Muscle of leg (tissue), 11 donors: Measurements from ENCODE around the gene PYDC1. TPM values are rescaled to one million over a fixed set of nuclear protein-coding genes. Genes with fewer than 3 reads are reported as not detected.
"Not testable (repeated sequence)": the region's sequence is repeated elsewhere in the genome, so short reads cannot be mapped to it uniquely, and the experiment has no call there.

ENCODE experiments used
- DNase-seq: peaks from one replicate; pipeline ENCODE4 v3.0.0; 2013
- H3K27ac ChIP-seq: one replicate; pipeline ENCODE4 v1.5.1; 2013; ENCODE audit warnings: mild to moderate bottlenecking, low read length, control low read depth
- H3K27me3 ChIP-seq: one replicate; pipeline ENCODE4 v1.6.1; 2013; ENCODE audit warnings: low read length; ENCODE audit not compliant: control insufficient read depth, insufficient read depth
- H3K36me3 ChIP-seq: one replicate; pipeline ENCODE4 v1.6.1; 2013; ENCODE audit warnings: low read length; ENCODE audit not compliant: control insufficient read depth, insufficient read depth
- H3K4me1 ChIP-seq: one replicate; pipeline ENCODE4 v1.6.1; 2013; ENCODE audit warnings: low read length; ENCODE audit not compliant: control insufficient read depth, insufficient read depth
- H3K4me3 ChIP-seq: one replicate; pipeline ENCODE4 v1.5.1; 2013; ENCODE audit warnings: low read length, control low read depth
- H3K9me3 ChIP-seq: replicated peaks from 2 replicates; pipeline ENCODE4 v1.6.1; 2013; ENCODE audit warnings: low read depth, low read length; ENCODE audit not compliant: control insufficient read depth
- WGBS: methylation state at CpG from one replicate; pipeline ENCODE4 v1.1.5; 2013; ENCODE audit warnings: missing lambda C conversion rate; ENCODE audit not compliant: insufficient coverage; 5-methylcytosine and 5-hydroxymethylcytosine counted together
- polyA plus RNA-seq, 8 donors: library from polyadenylated mRNA; unstranded; fragments of 120-200 nt; gene quantifications; one replicate each; pipeline versions ENCODE4 v1.2.1 to v1.2.3, GENCODE V29; 2013; ENCODE audit warnings: inconsistent platforms in 1 of 8, low replicate concordance in 1 of 8; ENCODE audit not compliant: insufficient read length in 8 of 8, insufficient read depth in 1 of 8
- total RNA-seq: library from RNA; stranded (reverse); fragments of 120-200 nt; gene quantifications from one replicate; pipeline ENCODE4 v1.2.4, GENCODE V29; 2013

Gene PYDC1
- total and polyA plus RNA-seq, 9 donors: 0.37 to 2.0 (median 0.84) TPM; not detected in 2

DNA sequence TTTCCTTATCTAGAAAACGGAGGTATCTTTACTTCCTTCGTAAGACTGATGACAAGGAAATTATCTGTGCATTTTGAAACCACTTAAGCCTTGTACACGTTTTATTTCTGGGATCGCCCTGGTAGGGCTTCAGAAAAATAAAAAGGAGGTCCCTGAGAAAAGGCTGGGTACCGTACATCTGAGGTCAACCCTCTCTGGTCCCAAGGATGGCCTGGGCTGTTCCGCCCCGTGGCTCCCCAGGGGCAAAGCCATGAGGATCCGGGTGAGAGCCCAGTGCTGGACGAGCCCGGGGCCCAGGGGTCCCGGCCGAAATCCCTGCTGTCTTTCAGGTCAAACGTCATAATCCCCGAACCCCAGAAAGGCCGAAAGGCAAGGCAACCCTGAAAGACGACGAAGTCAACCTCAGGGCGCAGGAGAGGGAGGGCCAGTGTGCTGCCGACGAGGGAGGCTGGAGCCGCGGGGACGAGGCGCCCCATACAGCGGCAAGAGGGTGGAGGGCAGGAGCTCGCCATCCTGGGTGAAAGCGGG, 37.7 kb downstream of the PYDC1 start:
- peak overlapping the region; percentile 98 for H3K27ac ChIP-seq
- DNase-seq: no peak
- no peaks in the 10 kb centered on the region for H3K9me3 ChIP-seq
- H3K4me3 ChIP-seq: peak overlapping the region; percentile 97
- peaks cover 29% of the 10 kb centered on the region for H3K4me1 ChIP-seq
- peaks cover 25% of the 10 kb centered on the region for H3K36me3 ChIP-seq
- WGBS: 4% methylated on average over 27 of the region's 27 CpGs
- no peaks in the 10 kb centered on the region for H3K27me3 ChIP-seq

DNA sequence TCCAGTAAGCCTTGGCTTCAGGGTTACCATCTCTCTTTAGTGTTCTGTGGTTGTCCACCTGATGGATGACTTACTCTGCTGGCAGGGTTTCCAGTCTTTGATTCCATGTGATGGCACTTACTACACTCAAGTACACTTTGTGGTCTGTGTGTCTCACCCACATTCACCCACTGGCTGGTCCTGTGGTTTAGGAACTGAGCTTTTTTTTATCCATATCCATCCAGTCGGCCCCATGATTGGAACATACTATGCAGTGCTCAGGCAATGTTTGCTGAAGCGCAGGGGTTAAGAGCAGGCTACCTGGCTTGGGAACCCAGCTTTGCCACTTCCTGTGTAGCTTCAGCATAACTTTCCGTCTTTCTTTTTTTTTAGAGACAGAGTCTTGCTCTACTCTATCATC, 39.8 kb downstream of the PYDC1 start:
- Histone ChIP-seq H3K27me3 (no peaks in the 10 kb centered on the region), H3K27ac (no peak overlapping the region), H3K9me3 (no peaks in the 10 kb centered on the region), H3K4me1 (peaks cover 13% of the 10 kb centered on the region), H3K36me3 (peaks cover 5% of the 10 kb centered on the region), H3K4me3 (no peak overlapping the region)
- no peak for DNase-seq
- WGBS: 61% methylated on average over 2 of the region's 3 CpGs

DNA sequence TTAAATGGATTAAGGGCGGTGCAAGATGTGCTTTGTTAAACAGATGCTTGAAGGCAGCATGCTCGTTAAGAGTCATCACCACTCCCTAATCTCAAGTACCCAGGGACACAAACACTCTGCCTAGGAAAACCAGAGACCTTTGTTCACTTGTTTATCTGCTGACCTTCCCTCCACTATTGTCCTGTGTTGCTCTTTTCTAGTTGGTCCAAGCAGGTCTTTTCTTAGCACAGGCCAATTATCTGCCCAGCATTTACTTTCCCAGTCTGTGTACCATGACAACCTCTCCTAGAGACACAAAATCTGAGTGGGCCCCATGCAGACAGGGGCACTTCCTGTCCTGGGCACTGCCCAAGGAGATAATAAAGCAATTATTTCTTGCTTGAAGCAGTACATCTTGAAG, 46.9 kb downstream of the PYDC1 start:
- DNase-seq, H3K27ac ChIP-seq, H3K36me3 ChIP-seq, H3K27me3 ChIP-seq, H3K4me1 ChIP-seq, H3K9me3 ChIP-seq, H3K4me3 ChIP-seq: not testable (repeated sequence)
- WGBS: no CpG with 5 or more reads among the region's 2 CpGs

DNA sequence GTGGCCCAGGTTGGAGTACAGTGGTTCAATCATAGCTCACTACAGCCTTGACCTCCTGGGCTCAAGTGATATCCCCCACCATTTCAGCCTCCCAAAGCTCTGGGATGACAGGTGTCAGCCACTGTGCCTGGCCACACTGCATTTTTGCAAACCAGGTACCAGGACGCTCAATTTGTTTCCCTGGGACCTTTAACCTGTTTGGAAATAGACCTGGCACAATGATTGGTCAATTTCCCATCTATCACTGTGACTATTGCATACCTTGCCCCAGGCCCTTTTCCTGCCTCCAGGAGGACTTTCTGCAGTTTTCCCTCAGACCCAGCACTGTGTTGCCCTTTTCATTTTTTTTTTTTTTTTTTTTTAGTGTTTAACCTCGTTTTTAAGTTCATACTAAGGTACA, 48.1 kb downstream of the PYDC1 start:
- Histone ChIP-seq H3K4me3 (no peak overlapping the region), H3K36me3 (no peaks in the 10 kb centered on the region), H3K9me3 (no peaks in the 10 kb centered on the region), H3K27me3 (no peaks in the 10 kb centered on the region), H3K27ac (no peak overlapping the region), H3K4me1 (no peaks in the 10 kb centered on the region)
- 75% methylated on average over 1 of the region's 2 CpGs for WGBS
- no peak for DNase-seq

DNA sequence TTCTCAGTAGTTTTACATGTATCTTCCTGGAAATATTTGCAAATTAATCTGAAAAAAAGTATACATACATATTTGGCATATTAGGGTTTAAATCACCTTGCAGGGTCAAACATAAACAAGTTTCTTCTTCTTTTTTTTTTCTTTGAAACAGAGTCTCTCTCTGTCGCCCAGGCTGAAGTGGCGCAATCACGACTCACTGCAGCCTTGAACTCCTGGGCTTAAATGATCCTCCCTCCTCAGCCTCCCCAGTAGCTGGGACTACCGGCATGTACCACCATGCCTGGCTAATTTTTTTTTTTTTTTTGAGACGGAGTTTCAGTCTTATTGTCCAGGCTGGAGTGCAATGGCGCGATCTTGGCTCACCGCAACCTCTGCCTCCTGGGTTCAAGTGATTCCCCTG, 49.6 kb downstream of the PYDC1 start:
- DNase-seq: no peak
- Histone ChIP-seq H3K27ac (no peak overlapping the region), H3K36me3 (no peaks in the 10 kb centered on the region), H3K27me3 (no peaks in the 10 kb centered on the region), H3K4me1 (no peaks in the 10 kb centered on the region), H3K9me3 (no peaks in the 10 kb centered on the region), H3K4me3 (no peak overlapping the region)
- 78% methylated on average over 5 of the region's 8 CpGs for whole genome bisulfite sequencing

Other genes starting within 250 kb of the PYDC1 start
- gene HSD3B7, start 231.9 kb downstream of the PYDC1 start, total RNA-seq: 13.7 TPM
- 1 to 10 TPM; 7.3 to 10.0 (median 8.7) TPM for gene HSD3B7, start 231.9 kb downstream of the PYDC1 start, polyA plus RNA-seq
- gene STX1B, start 206.5 kb downstream of the PYDC1 start, total RNA-seq: 0.66 TPM
- 1 to 10 TPM in 7 of 8 donors, under 1 TPM in 1; 0.99 to 2.9 (median 1.6) TPM for gene STX1B, start 206.5 kb downstream of the PYDC1 start, polyA plus RNA-seq
- gene STX4, start 183.6 kb downstream of the PYDC1 start, total RNA-seq: 25.7 TPM
- gene STX4, start 183.6 kb downstream of the PYDC1 start, polyA plus RNA-seq: 10 to 100 TPM; 38.0 to 49.8 (median 43.4) TPM
- gene ZNF668, start 142.9 kb downstream of the PYDC1 start, total RNA-seq: 4.3 TPM
- gene ZNF668, start 142.9 kb downstream of the PYDC1 start, polyA plus RNA-seq: 10 to 100 TPM in 6 of 8 donors, 1 to 10 TPM in 2; 8.5 to 12.3 (median 10.9) TPM
- gene ZNF646, start 142.7 kb downstream of the PYDC1 start, total RNA-seq: 8.0 TPM
- 10 to 100 TPM in 3 of 8 donors, 1 to 10 TPM in 5; 7.9 to 11.6 (median 9.8) TPM for gene ZNF646, start 142.7 kb downstream of the PYDC1 start, polyA plus RNA-seq
- 11.5 TPM for gene PRSS53, start 128.2 kb downstream of the PYDC1 start, total RNA-seq
- gene PRSS53, start 128.2 kb downstream of the PYDC1 start, polyA plus RNA-seq: 1 to 10 TPM; 1.8 to 6.3 (median 4.4) TPM
- gene VKORC1, start 122.3 kb downstream of the PYDC1 start, total RNA-seq: 39.6 TPM
- gene VKORC1, start 122.3 kb downstream of the PYDC1 start, polyA plus RNA-seq: 10 to 100 TPM; 55.0 to 75.2 (median 63.4) TPM
- gene BCKDK, start 108.7 kb downstream of the PYDC1 start, total RNA-seq: 12.7 TPM
- 10 to 100 TPM; 24.8 to 33.3 (median 30.0) TPM for gene BCKDK, start 108.7 kb downstream of the PYDC1 start, polyA plus RNA-seq
- gene KAT8, start 99.5 kb downstream of the PYDC1 start, total RNA-seq: 65.2 TPM
- gene KAT8, start 99.5 kb downstream of the PYDC1 start, polyA plus RNA-seq: 10 to 100 TPM; 45.9 to 55.1 (median 52.7) TPM
- not detected for gene PRSS8, start 81.4 kb downstream of the PYDC1 start, total RNA-seq
- 10 to 100 TPM in 1 of 8 donors, 1 to 10 TPM in 2, under 1 TPM in 4, not detected in 1; 0.14 to 13.1 (median 0.47) TPM for gene PRSS8, start 81.4 kb downstream of the PYDC1 start, polyA plus RNA-seq
- gene PRSS36, start 67.1 kb downstream of the PYDC1 start, total RNA-seq: 2.3 TPM
- gene PRSS36, start 67.1 kb downstream of the PYDC1 start, polyA plus RNA-seq: 1 to 10 TPM in 6 of 8 donors, under 1 TPM in 2; 0.55 to 2.6 (median 1.6) TPM
- 35.6 TPM for gene FUS, start 37.0 kb downstream of the PYDC1 start, total RNA-seq
- gene FUS, start 37.0 kb downstream of the PYDC1 start, polyA plus RNA-seq: 100 to 1,000 TPM; 413 to 585 (median 491) TPM
- 9.4 TPM for gene PYCARD, start 14.4 kb downstream of the PYDC1 start, total RNA-seq
- 10 to 100 TPM in 2 of 8 donors, 1 to 10 TPM in 6; 5.9 to 10.9 (median 8.3) TPM for gene PYCARD, start 14.4 kb downstream of the PYDC1 start, polyA plus RNA-seq
- 55.5 TPM for gene TRIM72, start 3.0 kb downstream of the PYDC1 start, total RNA-seq
- 10 to 100 TPM; 47.7 to 83.0 (median 59.7) TPM for gene TRIM72, start 3.0 kb downstream of the PYDC1 start, polyA plus RNA-seq
- gene ITGAM, start 42.8 kb upstream of the PYDC1 start, total RNA-seq: 3.4 TPM
- 1 to 10 TPM; 3.0 to 4.5 (median 4.0) TPM for gene ITGAM, start 42.8 kb upstream of the PYDC1 start, polyA plus RNA-seq
- 0.35 TPM for gene ITGAX, start 138.0 kb upstream of the PYDC1 start, total RNA-seq
- gene ITGAX, start 138.0 kb upstream of the PYDC1 start, polyA plus RNA-seq: 1 to 10 TPM in 3 of 8 donors, under 1 TPM in 5; 0.43 to 1.7 (median 0.77) TPM
- 0.04 TPM for gene ITGAD, start 176.2 kb upstream of the PYDC1 start, total RNA-seq
- gene ITGAD, start 176.2 kb upstream of the PYDC1 start, polyA plus RNA-seq: 1 to 10 TPM in 2 of 8 donors, under 1 TPM in 6; 0.05 to 1.1 (median 0.50) TPM
- gene COX6A2, start 211.2 kb upstream of the PYDC1 start, total RNA-seq: 131 TPM
- gene COX6A2, start 211.2 kb upstream of the PYDC1 start, polyA plus RNA-seq: 100 to 1,000 TPM; 174 to 387 (median 282) TPM
- 1.2 TPM for gene ZNF843, start 225.7 kb upstream of the PYDC1 start, total RNA-seq
- gene ZNF843, start 225.7 kb upstream of the PYDC1 start, polyA plus RNA-seq: 1 to 10 TPM; 2.3 to 3.4 (median 3.0) TPM
- 6.3 TPM for gene ARMC5, start 242.4 kb upstream of the PYDC1 start, total RNA-seq
- 10 to 100 TPM in 3 of 8 donors, 1 to 10 TPM in 5; 8.5 to 10.8 (median 9.1) TPM for gene ARMC5, start 242.4 kb upstream of the PYDC1 start, polyA plus RNA-seq